Ishikawa (cell line): ENCODE results near the gene EXOSC1.

ENCODE experiments used
- CEBPB ChIP-seq: IDR thresholded peaks from 2 replicates; pipeline ENCODE4 v1.6.1; 2012
- TEAD4 ChIP-seq: IDR thresholded peaks from 2 replicates; pipeline ENCODE4 v1.6.1; 2012

GRCh38 chr10:97435211-97435610 lies 10.6 kb downstream of the EXOSC1 start:
- TF ChIP-seq CEBPB (no peak), TEAD4 (no peak)
